ENCODE results near the gene ZNF792.
"Not testable (repeated sequence)": the region's sequence is repeated elsewhere in the genome, so short reads cannot be mapped to it uniquely, and the experiment has no call there.

Gene ZNF792

DNA sequence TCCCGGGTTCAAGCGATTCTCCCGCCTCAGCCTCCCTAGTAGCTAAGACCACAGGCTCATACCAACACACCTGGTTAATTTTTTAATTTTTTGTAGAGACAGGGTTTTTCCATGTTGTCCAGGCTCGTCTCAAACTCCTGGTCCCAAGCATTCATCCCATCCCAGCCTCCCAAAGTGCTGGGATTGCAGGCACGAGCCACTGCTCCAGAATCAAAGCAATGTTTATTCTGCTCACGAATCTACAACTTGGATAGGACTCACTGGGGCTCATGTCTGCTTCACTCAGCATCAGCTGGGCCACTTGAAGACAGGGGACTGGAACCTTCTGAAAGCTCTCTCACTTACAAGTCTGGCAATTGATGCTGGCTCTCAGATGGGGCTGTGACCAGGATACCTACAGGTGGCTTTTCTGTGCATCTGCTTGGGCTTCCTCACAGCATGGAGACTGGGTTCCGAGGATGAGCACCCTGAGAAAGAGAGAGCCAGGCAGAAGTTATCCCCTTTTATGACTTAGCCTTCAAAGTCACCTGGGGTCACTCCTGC lies 8.2 kb upstream of the ZNF792 start:
- H3K4me1 ChIP-seq (ENCODE audit: control insufficient read depth in 5 of 5, insufficient read depth in 5 of 5, low read length in 5 of 5) = peaks cover 2 to 18% (median 11%) of the 10 kb centered on the region in 5 donors
- no peaks in the 10 kb centered on the region for H3K27me3 ChIP-seq (ENCODE audit: control insufficient read depth in 5 of 5, insufficient read depth in 4 of 5, low read length in 5 of 5)
- peaks cover 2 to 13% (median 6%) of the 10 kb centered on the region in 5 donors for H3K9me3 ChIP-seq (ENCODE audit: control insufficient read depth in 5 of 5, low read length in 5 of 5)

DNA sequence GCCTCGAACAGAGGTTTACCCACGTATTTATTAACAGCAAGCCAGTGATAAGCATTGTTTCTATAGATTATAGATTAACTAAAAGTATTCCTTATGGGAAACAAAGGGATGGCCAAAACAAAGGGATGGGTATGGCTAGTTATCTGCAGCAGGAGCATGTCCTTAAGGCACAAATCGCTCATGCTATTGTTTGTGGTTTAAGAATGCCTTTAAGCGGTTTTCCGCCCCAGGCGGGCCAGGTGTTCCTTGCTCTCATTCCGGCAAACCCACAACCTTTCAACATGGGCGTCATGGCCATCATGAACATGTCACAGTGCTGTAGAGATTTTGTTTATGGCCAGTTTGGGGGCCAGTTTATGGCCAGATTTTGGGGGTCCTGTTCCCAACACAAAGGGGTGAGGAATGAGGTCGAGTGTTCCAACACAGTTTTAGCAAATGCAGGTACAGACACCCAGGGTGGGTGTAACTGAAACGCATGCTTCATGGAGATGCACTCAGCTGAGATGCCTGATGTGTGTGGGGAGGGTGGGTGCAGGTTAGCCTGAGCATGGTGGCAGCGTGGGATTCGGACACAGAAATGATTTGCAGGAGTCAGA lies 6.3 kb upstream of the ZNF792 start:
- H3K36me3 ChIP-seq (ENCODE audit: control insufficient read depth in 5 of 5, insufficient read depth in 5 of 5, low read length in 5 of 5); H3K4me3 ChIP-seq (ENCODE audit: low read depth in 1 of 5, low read length in 5 of 5); H3K27ac ChIP-seq (ENCODE audit: low read depth, low read length); H3K9me3 ChIP-seq (ENCODE audit: control insufficient read depth in 5 of 5, low read length in 5 of 5); H3K9ac ChIP-seq (ENCODE audit: low read length in 5 of 5); H3K27me3 ChIP-seq (ENCODE audit: control insufficient read depth in 5 of 5, insufficient read depth in 4 of 5, low read length in 5 of 5): not testable (repeated sequence)
- H3K4me1 ChIP-seq (ENCODE audit: control insufficient read depth in 5 of 5, insufficient read depth in 5 of 5, low read length in 5 of 5) = peaks cover 2 to 18% (median 11%) of the 10 kb centered on the region in 5 donors

More for the DNA sequence above, 8.2 kb upstream of the ZNF792 start:
- Histone ChIP-seq H3K27ac (ENCODE audit: low read depth, low read length) (no peak overlapping the region), H3K4me3 (ENCODE audit: low read depth in 1 of 5, low read length in 5 of 5) (no peak overlapping the region), H3K9ac (ENCODE audit: low read length in 5 of 5) (no peak overlapping the region), H3K36me3 (ENCODE audit: control insufficient read depth in 5 of 5, insufficient read depth in 5 of 5, low read length in 5 of 5) (no peaks in the 10 kb centered on the region)

DNA sequence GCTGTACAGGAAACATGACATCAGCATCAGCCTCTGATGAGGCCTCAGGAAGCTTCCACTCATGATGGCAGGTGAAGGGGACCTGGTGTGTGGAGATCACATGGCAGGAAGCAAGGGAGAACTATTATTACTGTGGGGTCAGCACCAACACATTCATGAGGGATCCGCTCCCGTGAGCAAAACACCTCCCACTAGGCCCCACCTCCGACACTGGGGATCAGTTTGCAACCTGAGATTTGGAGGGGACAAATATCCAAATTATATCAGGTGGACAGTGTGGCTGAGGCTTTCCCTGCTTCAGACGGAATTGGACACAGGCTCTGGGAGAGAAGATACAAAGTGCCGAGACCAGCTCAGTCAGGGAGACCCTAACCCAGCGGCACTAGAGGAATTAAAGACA lies 5.7 kb upstream of the ZNF792 start:
- Histone ChIP-seq H3K4me3 (ENCODE audit: low read depth in 1 of 5, low read length in 5 of 5) (no peak overlapping the region), H3K9ac (ENCODE audit: low read length in 5 of 5) (no peak overlapping the region), H3K9me3 (ENCODE audit: control insufficient read depth in 5 of 5, low read length in 5 of 5) (peaks cover 0 to 6% (median 2%) of the 10 kb centered on the region in 5 donors), H3K27me3 (ENCODE audit: control insufficient read depth in 5 of 5, insufficient read depth in 4 of 5, low read length in 5 of 5) (no peaks in the 10 kb centered on the region), H3K27ac (ENCODE audit: low read depth, low read length) (no peak overlapping the region), H3K36me3 (ENCODE audit: control insufficient read depth in 5 of 5, insufficient read depth in 5 of 5, low read length in 5 of 5) (no peaks in the 10 kb centered on the region), H3K4me1 (ENCODE audit: control insufficient read depth in 5 of 5, insufficient read depth in 5 of 5, low read length in 5 of 5) (peaks cover 2 to 18% (median 11%) of the 10 kb centered on the region in 5 donors)

DNA sequence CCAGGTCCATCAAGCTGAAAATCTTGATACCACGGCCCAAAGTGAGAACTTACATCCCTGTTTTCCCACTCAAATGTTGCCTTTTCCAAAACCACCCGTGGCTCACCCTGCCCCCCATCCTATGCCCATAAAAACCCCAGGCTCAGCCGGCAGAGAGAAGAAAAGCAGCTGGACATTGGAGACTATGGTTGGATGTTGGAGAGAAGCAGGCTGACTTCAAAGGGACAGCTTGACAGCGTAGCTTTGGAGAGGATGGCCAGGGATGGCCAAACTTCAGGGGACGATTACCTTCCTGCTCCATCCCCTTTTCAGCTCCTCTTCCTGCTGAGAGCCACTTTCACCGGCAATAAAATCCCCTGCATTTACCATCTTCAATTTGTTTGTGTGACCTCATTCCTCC lies 3.5 kb upstream of the ZNF792 start:
- H3K4me1 ChIP-seq (ENCODE audit: control insufficient read depth in 5 of 5, insufficient read depth in 5 of 5, low read length in 5 of 5) = peaks cover 0 to 19% (median 16%) of the 10 kb centered on the region in 5 donors
- H3K36me3 ChIP-seq (ENCODE audit: control insufficient read depth in 5 of 5, insufficient read depth in 5 of 5, low read length in 5 of 5) = no peaks in the 10 kb centered on the region
- H3K9ac ChIP-seq (ENCODE audit: low read length in 5 of 5) = no peak overlapping the region
- peaks cover 0 to 6% (median 2%) of the 10 kb centered on the region in 5 donors for H3K9me3 ChIP-seq (ENCODE audit: control insufficient read depth in 5 of 5, low read length in 5 of 5)
- H3K4me3 ChIP-seq (ENCODE audit: low read depth in 1 of 5, low read length in 5 of 5) = no peak overlapping the region
- no peaks in the 10 kb centered on the region for H3K27me3 ChIP-seq (ENCODE audit: control insufficient read depth in 5 of 5, insufficient read depth in 4 of 5, low read length in 5 of 5)
- H3K27ac ChIP-seq (ENCODE audit: low read depth, low read length) = no peak overlapping the region

DNA sequence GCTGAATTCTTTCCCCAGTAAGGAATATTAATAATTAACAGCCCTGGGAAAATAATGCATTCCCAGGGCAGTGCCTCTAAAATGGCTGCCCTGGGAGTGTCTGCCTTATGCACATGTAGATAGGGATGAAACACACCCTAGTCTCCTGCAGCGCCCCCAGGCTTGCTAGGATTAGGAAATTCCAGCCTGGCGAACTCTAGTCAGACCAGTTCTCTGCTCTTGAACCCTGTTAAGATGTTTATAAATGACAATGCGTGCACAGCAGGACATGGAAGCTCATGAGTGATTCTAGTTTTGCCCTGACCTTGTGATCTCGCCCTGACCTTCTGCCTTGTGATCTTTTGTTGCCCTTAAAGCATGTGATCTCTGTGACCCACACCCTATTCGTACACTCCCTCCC lies 1.5 kb upstream of the ZNF792 start:
- not testable (repeated sequence) for H3K4me3 ChIP-seq (ENCODE audit: low read depth in 1 of 5, low read length in 5 of 5); H3K27ac ChIP-seq (ENCODE audit: low read depth, low read length); H3K9ac ChIP-seq (ENCODE audit: low read length in 5 of 5); H3K36me3 ChIP-seq (ENCODE audit: control insufficient read depth in 5 of 5, insufficient read depth in 5 of 5, low read length in 5 of 5); H3K27me3 ChIP-seq (ENCODE audit: control insufficient read depth in 5 of 5, insufficient read depth in 4 of 5, low read length in 5 of 5)
- Histone ChIP-seq H3K4me1 (ENCODE audit: control insufficient read depth in 5 of 5, insufficient read depth in 5 of 5, low read length in 5 of 5) (peaks cover 0 to 27% (median 26%) of the 10 kb centered on the region in 5 donors), H3K9me3 (ENCODE audit: control insufficient read depth in 5 of 5, low read length in 5 of 5) (peaks cover 2 to 18% (median 16%) of the 10 kb centered on the region in 5 donors)

DNA sequence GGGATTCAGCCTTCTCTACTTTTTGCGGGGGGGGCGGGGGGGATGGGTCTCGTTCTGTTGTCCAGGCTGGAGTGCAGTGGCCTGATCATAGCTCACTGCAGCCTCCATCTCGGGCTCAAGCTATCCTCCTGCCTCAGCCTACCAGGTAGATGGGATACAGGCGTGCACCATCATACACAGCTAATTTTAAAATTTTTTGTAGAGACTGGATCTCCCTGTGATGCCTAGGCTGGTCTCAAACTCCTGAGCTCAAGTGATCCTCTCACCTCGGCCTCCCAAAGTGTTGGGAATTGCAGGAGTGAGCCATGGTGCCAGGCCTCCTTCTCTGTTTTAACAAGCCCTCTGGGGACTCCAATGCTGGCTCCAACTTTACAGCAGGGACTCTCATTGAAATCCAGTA lies 569 bp upstream of the ZNF792 start:
- H3K36me3 ChIP-seq (ENCODE audit: control insufficient read depth in 5 of 5, insufficient read depth in 5 of 5, low read length in 5 of 5) = peaks cover 0 to 17% (median 15%) of the 10 kb centered on the region in 5 donors
- H3K4me3 ChIP-seq (ENCODE audit: low read depth in 1 of 5, low read length in 5 of 5) = peak overlapping the region in 4 of 5 donors; percentile 41 to 89 (median 84)
- peak overlapping the region in 1 of 5 donors; percentile 67 for H3K9ac ChIP-seq (ENCODE audit: low read length in 5 of 5)
- peaks cover 9 to 27% (median 25%) of the 10 kb centered on the region in 5 donors for H3K9me3 ChIP-seq (ENCODE audit: control insufficient read depth in 5 of 5, low read length in 5 of 5)
- H3K27ac ChIP-seq (ENCODE audit: low read depth, low read length) = no peak overlapping the region
- peaks cover 0 to 27% (median 26%) of the 10 kb centered on the region in 5 donors for H3K4me1 ChIP-seq (ENCODE audit: control insufficient read depth in 5 of 5, insufficient read depth in 5 of 5, low read length in 5 of 5)
- H3K27me3 ChIP-seq (ENCODE audit: control insufficient read depth in 5 of 5, insufficient read depth in 4 of 5, low read length in 5 of 5) = no peaks in the 10 kb centered on the region

DNA sequence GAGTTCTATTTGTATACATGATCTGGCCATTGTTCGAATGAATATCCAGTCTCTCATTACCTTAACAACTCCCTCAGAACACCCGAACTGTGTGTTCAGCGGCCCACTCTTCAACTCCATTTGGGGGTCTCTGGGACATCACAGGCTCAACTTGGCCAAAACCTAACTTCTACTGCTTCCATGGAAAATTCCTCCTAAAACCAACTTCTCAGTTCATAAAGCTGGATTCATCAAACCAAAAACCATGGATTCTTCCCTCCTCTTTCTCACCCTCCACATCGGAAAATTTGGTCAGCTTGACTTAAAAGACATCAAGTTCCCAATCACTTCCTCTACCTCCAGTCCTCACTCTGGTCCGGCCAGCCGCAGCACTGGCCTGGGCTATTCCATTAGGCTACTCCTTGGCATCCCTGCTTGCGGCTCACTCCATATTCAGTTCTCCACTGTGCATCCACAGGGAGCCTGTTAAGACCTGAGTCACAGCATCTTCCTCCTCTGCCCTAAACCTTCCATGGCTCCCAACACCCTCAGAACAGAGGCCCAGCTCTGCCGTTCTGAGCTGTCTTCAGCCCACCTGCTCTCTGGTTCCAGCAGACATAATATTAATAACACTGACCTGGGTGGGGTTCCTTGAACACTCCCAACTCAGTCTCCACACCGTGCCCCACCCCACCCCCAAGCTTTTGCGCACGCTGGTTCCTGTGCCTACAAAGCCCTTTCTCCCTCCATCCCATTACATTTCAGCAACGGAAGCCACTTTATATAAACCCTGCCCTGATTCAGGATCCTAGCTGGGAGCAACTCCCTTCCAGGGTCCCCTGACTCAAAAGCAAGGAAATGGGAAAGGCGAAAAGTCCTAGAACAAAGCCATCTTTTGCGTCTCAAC lies 1.1 kb downstream of the ZNF792 start:
- H3K9me3 ChIP-seq (ENCODE audit: control insufficient read depth in 5 of 5, low read length in 5 of 5) = peaks cover 25 to 44% (median 40%) of the 10 kb centered on the region in 5 donors
- H3K36me3 ChIP-seq (ENCODE audit: control insufficient read depth in 5 of 5, insufficient read depth in 5 of 5, low read length in 5 of 5) = peaks cover 0 to 33% (median 31%) of the 10 kb centered on the region in 5 donors
- peaks cover 12 to 27% (median 26%) of the 10 kb centered on the region in 5 donors for H3K4me1 ChIP-seq (ENCODE audit: control insufficient read depth in 5 of 5, insufficient read depth in 5 of 5, low read length in 5 of 5)
- H3K9ac ChIP-seq (ENCODE audit: low read length in 5 of 5) = peak overlapping the region in 4 of 5 donors; percentile 67 to 88 (median 74)
- peak overlapping the region; percentile 80 to 95 (median 85) for H3K4me3 ChIP-seq (ENCODE audit: low read depth in 1 of 5, low read length in 5 of 5)
- peaks cover 0 to 5% (median 0%) of the 10 kb centered on the region in 5 donors for H3K27me3 ChIP-seq (ENCODE audit: control insufficient read depth in 5 of 5, insufficient read depth in 4 of 5, low read length in 5 of 5)
- H3K27ac ChIP-seq (ENCODE audit: low read depth, low read length) = peak overlapping the region; percentile 64

DNA sequence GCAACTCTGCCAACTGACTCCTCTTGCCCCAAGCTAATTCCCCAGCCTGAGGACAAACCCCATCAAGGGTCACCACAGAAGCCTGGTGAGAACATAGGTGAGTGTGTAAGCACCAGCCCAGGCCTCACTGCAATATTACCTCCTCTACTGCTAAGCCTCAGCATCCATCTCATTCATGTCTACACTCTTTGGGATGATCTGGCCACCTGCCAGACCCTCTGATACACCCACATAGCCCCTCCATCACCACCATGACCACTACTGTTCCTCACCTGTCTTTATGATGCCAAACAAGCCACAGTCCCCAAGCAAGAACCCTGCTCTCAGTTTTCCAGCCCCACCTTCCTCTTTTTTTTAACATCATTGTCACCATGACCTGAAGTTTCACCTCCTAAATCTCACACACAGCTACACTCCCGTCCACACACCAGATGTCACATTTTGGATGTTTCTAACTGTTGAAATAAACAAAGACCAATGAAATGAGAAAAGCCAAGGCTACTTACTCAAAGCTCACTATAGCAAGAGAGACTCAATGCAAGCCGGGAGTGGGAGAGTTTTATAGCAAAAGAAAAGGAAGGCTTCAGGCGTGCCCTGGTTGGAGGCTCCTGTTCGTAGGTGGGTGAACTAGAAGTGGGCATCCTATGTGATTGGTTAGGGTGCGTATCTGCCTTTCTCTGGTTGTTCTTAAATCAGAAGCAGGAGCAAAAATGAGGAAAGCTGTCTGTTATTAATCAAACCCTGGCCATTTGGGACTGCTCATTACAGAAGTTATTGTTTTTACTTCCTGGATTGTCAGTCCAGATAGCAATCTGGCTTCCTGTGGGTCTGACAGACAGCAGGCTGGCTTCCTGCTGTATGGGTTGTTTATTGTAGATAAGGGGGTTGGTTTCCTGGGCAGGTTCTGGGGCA lies 2.0 kb downstream of the ZNF792 start:
- Histone ChIP-seq H3K4me1 (ENCODE audit: control insufficient read depth in 5 of 5, insufficient read depth in 5 of 5, low read length in 5 of 5) (peaks cover 16 to 27% (median 26%) of the 10 kb centered on the region in 5 donors), H3K9ac (ENCODE audit: low read length in 5 of 5) (peak overlapping the region in 1 of 5 donors; percentile 88), H3K27ac (ENCODE audit: low read depth, low read length) (peak overlapping the region; percentile 64), H3K9me3 (ENCODE audit: control insufficient read depth in 5 of 5, low read length in 5 of 5) (peaks cover 32 to 53% (median 45%) of the 10 kb centered on the region in 5 donors), H3K27me3 (ENCODE audit: control insufficient read depth in 5 of 5, insufficient read depth in 4 of 5, low read length in 5 of 5) (peaks cover 0 to 5% (median 0%) of the 10 kb centered on the region in 5 donors), H3K4me3 (ENCODE audit: low read depth in 1 of 5, low read length in 5 of 5) (peak overlapping the region; percentile 19 to 89 (median 84)), H3K36me3 (ENCODE audit: control insufficient read depth in 5 of 5, insufficient read depth in 5 of 5, low read length in 5 of 5) (peaks cover 3 to 42% (median 39%) of the 10 kb centered on the region in 5 donors)

DNA sequence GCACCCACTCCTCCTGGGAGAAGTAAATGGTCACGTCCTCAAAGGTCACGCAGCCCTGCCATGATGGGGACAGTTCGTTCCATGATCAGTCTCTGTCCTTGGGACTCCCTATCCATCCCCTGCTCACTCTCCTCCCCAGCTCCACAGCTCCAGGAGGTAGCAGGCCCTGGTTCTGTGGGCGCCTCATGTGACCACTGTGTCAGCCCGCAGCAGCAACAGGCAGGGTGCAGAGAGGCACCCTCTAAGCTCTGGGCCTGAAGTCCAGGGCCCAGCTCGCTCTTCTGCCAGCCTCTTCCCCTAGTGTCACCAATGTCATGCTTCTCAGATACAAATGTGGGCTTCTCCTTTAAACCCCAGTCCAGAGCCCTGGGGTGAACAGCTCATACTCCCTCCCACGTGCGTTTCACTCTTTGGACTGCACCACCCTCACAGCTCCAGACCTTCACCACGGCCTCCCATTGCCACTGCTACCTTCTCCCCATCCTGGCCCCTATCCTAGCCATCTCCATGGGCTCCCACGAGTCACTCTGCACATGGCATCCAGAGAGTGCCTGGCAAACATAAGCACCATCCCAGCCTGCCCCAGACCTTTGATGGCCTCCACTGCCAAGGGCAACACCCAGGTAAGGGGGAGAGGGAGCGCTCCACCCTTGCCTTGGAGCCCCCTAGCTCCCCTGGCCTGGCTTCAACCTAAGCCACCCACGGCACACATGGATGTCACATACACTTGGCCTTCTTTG lies 2.9 kb downstream of the ZNF792 start:
- Histone ChIP-seq H3K4me1 (ENCODE audit: control insufficient read depth in 5 of 5, insufficient read depth in 5 of 5, low read length in 5 of 5) (peaks cover 17 to 27% (median 26%) of the 10 kb centered on the region in 5 donors), H3K27me3 (ENCODE audit: control insufficient read depth in 5 of 5, insufficient read depth in 4 of 5, low read length in 5 of 5) (peaks cover 0 to 5% (median 0%) of the 10 kb centered on the region in 5 donors), H3K9ac (ENCODE audit: low read length in 5 of 5) (no peak overlapping the region), H3K9me3 (ENCODE audit: control insufficient read depth in 5 of 5, low read length in 5 of 5) (peaks cover 37 to 62% (median 54%) of the 10 kb centered on the region in 5 donors), H3K4me3 (ENCODE audit: low read depth in 1 of 5, low read length in 5 of 5) (peak overlapping the region; percentile 19 to 89 (median 84)), H3K27ac (ENCODE audit: low read depth, low read length) (no peak overlapping the region), H3K36me3 (ENCODE audit: control insufficient read depth in 5 of 5, insufficient read depth in 5 of 5, low read length in 5 of 5) (peaks cover 8 to 49% (median 43%) of the 10 kb centered on the region in 5 donors)
